22Rv1 (cell line): ENCODE data around the gene WDFY4.

Experiments
- ZFX ChIP-seq: fragments of 450-650 bp; IDR thresholded peaks from 2 replicates; pipeline ENCODE4 v1.6.1; 2017; ENCODE audit warnings: antibody characterized with exemption, borderline replicate concordance
- TF ChIP-seq, protein P1 (sequence below): fragments of 450-650 bp; IDR thresholded peaks from 2 replicates; pipeline ENCODE4 v1.5.1; 2017; ENCODE audit warnings: mild to moderate bottlenecking

GRCh38 chr10:48951707-48952106 lies 267.0 kb downstream of the WDFY4 start:
- TF ChIP-seq, protein P1, sequence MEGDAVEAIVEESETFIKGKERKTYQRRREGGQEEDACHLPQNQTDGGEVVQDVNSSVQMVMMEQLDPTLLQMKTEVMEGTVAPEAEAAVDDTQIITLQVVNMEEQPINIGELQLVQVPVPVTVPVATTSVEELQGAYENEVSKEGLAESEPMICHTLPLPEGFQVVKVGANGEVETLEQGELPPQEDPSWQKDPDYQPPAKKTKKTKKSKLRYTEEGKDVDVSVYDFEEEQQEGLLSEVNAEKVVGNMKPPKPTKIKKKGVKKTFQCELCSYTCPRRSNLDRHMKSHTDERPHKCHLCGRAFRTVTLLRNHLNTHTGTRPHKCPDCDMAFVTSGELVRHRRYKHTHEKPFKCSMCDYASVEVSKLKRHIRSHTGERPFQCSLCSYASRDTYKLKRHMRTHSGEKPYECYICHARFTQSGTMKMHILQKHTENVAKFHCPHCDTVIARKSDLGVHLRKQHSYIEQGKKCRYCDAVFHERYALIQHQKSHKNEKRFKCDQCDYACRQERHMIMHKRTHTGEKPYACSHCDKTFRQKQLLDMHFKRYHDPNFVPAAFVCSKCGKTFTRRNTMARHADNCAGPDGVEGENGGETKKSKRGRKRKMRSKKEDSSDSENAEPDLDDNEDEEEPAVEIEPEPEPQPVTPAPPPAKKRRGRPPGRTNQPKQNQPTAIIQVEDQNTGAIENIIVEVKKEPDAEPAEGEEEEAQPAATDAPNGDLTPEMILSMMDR = no peak
- no peak for TF ChIP-seq ZFX
